Natural killer cell (primary cell): ENCODE data around the gene RASSF3. TPM values are rescaled to one million over a fixed set of nuclear protein-coding genes. Genes with fewer than 3 reads are reported as not detected.

Source experiments
- ATAC-seq, 3 donors: fragments of 150-1000 bp in 2 of 3; fragments of 200-7000 bp in 1 of 3; cut with Tn5 transposase; 1 replicate in 1 of 3; 2 replicates in 2 of 3; pipeline ENCODE4 v1.10.0; 2021; ENCODE audit warnings: mild to moderate bottlenecking in 2 of 3, moderate library complexity in 2 of 3
- DNase-seq, 2 donors: peaks; one replicate each; pipeline versions ENCODE4 v3.0.0 to v3.0.0-alpha.2; 2013 to 2021; ENCODE audit warnings: mixed read lengths in 1 of 2
- H3K27ac ChIP-seq: one replicate; pipeline ENCODE4 v1.5.1; 2013; ENCODE audit warnings: mild to moderate bottlenecking, low read length
- H3K27me3 ChIP-seq: one replicate; pipeline ENCODE4 v1.6.1; 2013; ENCODE audit warnings: low read length; ENCODE audit not compliant: control insufficient read depth, insufficient read depth
- H3K36me3 ChIP-seq: one replicate; pipeline ENCODE4 v1.6.1; 2013; ENCODE audit warnings: low read length; ENCODE audit not compliant: control insufficient read depth, insufficient read depth
- H3K4me1 ChIP-seq: one replicate; pipeline ENCODE4 v1.6.1; 2013; ENCODE audit warnings: low read length; ENCODE audit not compliant: control insufficient read depth, insufficient read depth
- H3K4me3 ChIP-seq: one replicate; pipeline ENCODE4 v1.5.1; 2013; ENCODE audit warnings: low read length
- H3K9me3 ChIP-seq: one replicate; pipeline ENCODE4 v1.6.1; 2013; ENCODE audit warnings: low read length; ENCODE audit not compliant: control insufficient read depth, insufficient read depth
- H3K27ac Mint-ChIP-seq, 2 donors: one replicate each; pipeline ENCODE4 v1.8.0; 2022; ENCODE audit warnings: mild to moderate bottlenecking in 2 of 2, mixed read lengths in 2 of 2, moderate library complexity in 1 of 2
- H3K27me3 Mint-ChIP-seq, 2 donors: one replicate each; pipeline ENCODE4 v1.8.0; 2022; ENCODE audit warnings: low read depth in 2 of 2, mixed read lengths in 2 of 2
- H3K36me3 Mint-ChIP-seq: one replicate; pipeline ENCODE4 v1.8.0; 2022; ENCODE audit warnings: mixed read lengths
- H3K4me1 Mint-ChIP-seq, 2 donors: one replicate each; pipeline ENCODE4 v1.8.0; 2022; ENCODE audit warnings: mixed read lengths in 2 of 2
- H3K4me3 Mint-ChIP-seq: one replicate; pipeline ENCODE4 v1.8.0; 2022; ENCODE audit warnings: mild to moderate bottlenecking, moderate library complexity, mixed read lengths
- H3K9me3 Mint-ChIP-seq, 2 donors: one replicate each; pipeline ENCODE4 v1.8.0; 2022; ENCODE audit warnings: mixed read lengths in 2 of 2
- CTCF ChIP-seq: fragments of 200-600 bp; IDR thresholded peaks from one replicate; pipeline ENCODE4 v1.8.0; 2022; ENCODE audit warnings: antibody characterized with exemption
- WGBS: methylation state at CpG from one replicate; pipeline ENCODE4 v1.1.7; 2013; ENCODE audit warnings: missing lambda C conversion rate; ENCODE audit not compliant: insufficient coverage; 5-methylcytosine and 5-hydroxymethylcytosine counted together
- intact Hi-C: fragments of 100-400 bp; cut with micrococcal nuclease; formaldehyde crosslinking; loops from one replicate; pipeline ENCODE4 v1.14.2; 2022
- total RNA-seq, 4 donors: library from RNA; stranded (reverse); fragments of 120-200 nt in 1 of 4; gene quantifications; one replicate each; pipeline versions ENCODE4 v1.2.3 to v1.2.4, GENCODE V29; 2013 to 2022

Gene RASSF3
- total RNA-seq, 3 donors from 2014 or later (not counting 1 experiment from before 2014, with no cell fraction given): 63.4 to 105 (median 80.5) TPM

DNA sequence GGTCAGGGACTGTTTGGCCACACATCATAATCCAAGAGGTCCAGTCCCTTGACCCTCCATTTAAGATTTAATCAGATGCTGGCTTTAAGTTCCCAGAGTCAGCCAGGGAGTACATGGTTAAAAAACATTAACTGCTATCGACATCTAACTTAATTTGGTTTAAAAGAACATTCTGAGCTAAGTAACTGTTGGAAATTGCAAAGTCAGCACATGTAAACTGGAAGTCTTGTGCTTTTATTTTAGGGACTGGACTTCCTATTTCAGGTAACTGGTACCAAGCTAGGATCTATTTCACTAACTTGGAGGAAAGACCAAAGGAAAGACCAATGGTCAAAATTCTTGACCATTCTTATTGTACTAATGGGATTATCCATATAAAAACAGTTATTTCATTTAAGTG is 108.4 kb downstream of the RASSF3 start:
- peaks cover 42% of the 10 kb centered on the region for H3K36me3 ChIP-seq
- Mint-ChIP-seq H3K9me3 (no peaks in the 10 kb centered on the region), H3K36me3 (peaks cover 20% of the 10 kb centered on the region), H3K27me3 (no peaks in the 10 kb centered on the region), H3K4me1 (peaks cover 48 to 57% of the 10 kb centered on the region in 2 donors), H3K4me3 (no peak overlapping the region), H3K27ac (peak overlapping the region; percentile 96 to 97)
- DNase-seq (no peak), ATAC-seq (no peak)
- no peaks in the 10 kb centered on the region for H3K9me3 ChIP-seq
- H3K27ac ChIP-seq: no peak overlapping the region
- H3K27me3 ChIP-seq: no peaks in the 10 kb centered on the region
- H3K4me3 ChIP-seq: no peak overlapping the region
- no peak for TF ChIP-seq CTCF
- 100% methylated on average over 1 of the region's 1 CpG for WGBS
- H3K4me1 ChIP-seq: peaks cover 41% of the 10 kb centered on the region
- intact Hi-C loops: loop anchor here (5.0 kb wide), 1 partner anchor 171 kb away; no protein-coding TSS in a partner anchor

- Mint-ChIP-seq H3K4me1 (peaks cover 31 to 41% of the 10 kb centered on the region in 2 donors), H3K27me3 (no peaks in the 10 kb centered on the region), H3K4me3 (no peak overlapping the region), H3K27ac (no peak overlapping the region), H3K9me3 (no peaks in the 10 kb centered on the region), H3K36me3 (peaks cover 17% of the 10 kb centered on the region)
- no peak for TF ChIP-seq CTCF
- Histone ChIP-seq H3K36me3 (peaks cover 41% of the 10 kb centered on the region), H3K4me3 (no peak overlapping the region), H3K27me3 (no peaks in the 10 kb centered on the region), H3K4me1 (peaks cover 28% of the 10 kb centered on the region), H3K9me3 (no peaks in the 10 kb centered on the region), H3K27ac (no peak overlapping the region)
- DNase-seq (no peak), ATAC-seq (no peak)
- intact Hi-C loops: no loop called here
- 100% methylated on average over 1 of the region's 1 CpG for WGBS
These were observed 110.6 kb downstream of the RASSF3 start for GRCh38 chr12:64720884-64721283.

GRCh38 chr12:64722835-64723234 is 112.5 kb downstream of the RASSF3 start:
- Mint-ChIP-seq H3K4me3 (no peak overlapping the region), H3K36me3 (peaks cover 12% of the 10 kb centered on the region), H3K9me3 (no peaks in the 10 kb centered on the region), H3K27ac (peak overlapping the region; percentile 31 to 79), H3K27me3 (no peaks in the 10 kb centered on the region), H3K4me1 (peaks cover 19 to 28% of the 10 kb centered on the region in 2 donors)
- no peak for ATAC-seq
- intact Hi-C loops: no loop called here
- Histone ChIP-seq H3K27ac (no peak overlapping the region), H3K36me3 (peaks cover 42% of the 10 kb centered on the region), H3K4me1 (peaks cover 11% of the 10 kb centered on the region), H3K9me3 (no peaks in the 10 kb centered on the region), H3K4me3 (no peak overlapping the region), H3K27me3 (no peaks in the 10 kb centered on the region)
- WGBS: 100% methylated on average over 4 of the region's 4 CpGs
- TF ChIP-seq CTCF: no peak
- DNase-seq: no peak

DNA sequence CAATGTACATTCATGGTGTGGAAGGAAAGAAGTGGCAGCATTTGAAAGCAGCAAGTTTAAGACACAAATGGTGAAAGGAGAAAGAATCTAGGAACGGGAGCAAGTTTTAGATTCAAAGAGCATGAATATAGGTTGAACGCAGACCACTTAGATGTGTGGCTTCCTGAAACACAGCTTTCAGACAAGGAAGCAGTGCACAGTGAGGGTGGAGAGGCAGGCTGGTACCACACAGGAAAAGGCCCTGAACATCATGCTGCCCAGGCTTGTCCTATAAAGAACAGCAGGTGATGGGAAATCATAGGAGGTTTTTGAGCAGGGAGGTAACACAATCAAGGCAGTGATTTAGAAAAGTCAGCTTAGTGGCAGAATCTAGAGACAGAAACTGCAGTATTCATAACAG is 113.3 kb downstream of the RASSF3 start:
- H3K9me3 Mint-ChIP-seq: no peaks in the 10 kb centered on the region
- Histone ChIP-seq H3K4me3 (no peak overlapping the region), H3K27ac (peak overlapping the region; percentile 38), H3K9me3 (no peaks in the 10 kb centered on the region), H3K27me3 (no peaks in the 10 kb centered on the region), H3K36me3 (peaks cover 43% of the 10 kb centered on the region), H3K4me1 (peaks cover 10% of the 10 kb centered on the region)
- ATAC-seq (peak; percentile 65 to 86 (median 82)), DNase-seq (peak in 1 of 2 donors; percentile 26)
- no peak for TF ChIP-seq CTCF
- H3K27ac Mint-ChIP-seq: peak overlapping the region; percentile 76 to 79
- WGBS: 36% methylated on average over 2 of the region's 2 CpGs
- H3K36me3 Mint-ChIP-seq: peaks cover 12% of the 10 kb centered on the region
- peak overlapping the region; percentile 32 for H3K4me3 Mint-ChIP-seq
- intact Hi-C loops: no loop called here
- H3K4me1 Mint-ChIP-seq: peaks cover 15 to 22% of the 10 kb centered on the region in 2 donors
- no peaks in the 10 kb centered on the region for H3K27me3 Mint-ChIP-seq
